Liver (tissue), 9 donors: ENCODE measurements around the gene VASN. TPM values are rescaled to one million over a fixed set of nuclear protein-coding genes. Genes with fewer than 3 reads are reported as not detected.

Source experiments
- DNase-seq: peaks from one replicate; pipeline ENCODE4 v3.0.0-alpha.2; 2017; ENCODE audit warnings: low spot score
- H3K27ac ChIP-seq, 2 donors: one replicate each; pipeline ENCODE4 v1.7.0; 2013; ENCODE audit warnings: inconsistent platforms in 2 of 2, low read length in 2 of 2, control low read depth in 1 of 2, low read depth in 1 of 2, mild to moderate bottlenecking in 1 of 2
- H3K27me3 ChIP-seq, 4 donors: one replicate each; pipeline versions ENCODE4 v1.6.1 to v1.7.0; 2013; ENCODE audit warnings: low read length in 3 of 4, inconsistent platforms in 1 of 4, mild to moderate bottlenecking in 1 of 4, moderate library complexity in 1 of 4; ENCODE audit not compliant: control insufficient read depth in 4 of 4, insufficient read depth in 4 of 4
- H3K36me3 ChIP-seq, 4 donors: one replicate each; pipeline versions ENCODE4 v1.6.1 to v1.7.0; 2013; ENCODE audit warnings: low read length in 3 of 4, mild to moderate bottlenecking in 3 of 4, low read depth in 1 of 4, moderate library complexity in 1 of 4; ENCODE audit not compliant: control insufficient read depth in 4 of 4, insufficient read depth in 3 of 4
- H3K4me1 ChIP-seq, 4 donors: one replicate each; pipeline versions ENCODE4 v1.6.1 to v1.7.0; 2013; ENCODE audit warnings: low read length in 3 of 4, mild to moderate bottlenecking in 3 of 4, moderate library complexity in 1 of 4; ENCODE audit not compliant: control insufficient read depth in 4 of 4, insufficient read depth in 4 of 4
- H3K4me3 ChIP-seq, 3 donors: one replicate each; pipeline versions ENCODE4 v1.6.1 to v1.7.0; 2013; ENCODE audit warnings: low read length in 3 of 3, control low read depth in 1 of 3, low read depth in 1 of 3, mild to moderate bottlenecking in 1 of 3
- H3K9ac ChIP-seq, 2 donors: one replicate each; pipeline ENCODE4 v1.7.0; 2013; ENCODE audit warnings: low read length in 2 of 2, mild to moderate bottlenecking in 2 of 2, moderate library complexity in 2 of 2, control low read depth in 1 of 2, low read depth in 1 of 2
- H3K9me3 ChIP-seq, 4 donors: one replicate each; pipeline versions ENCODE4 v1.6.1 to v1.7.0; 2013; ENCODE audit warnings: low read length in 3 of 4; ENCODE audit not compliant: control insufficient read depth in 4 of 4
- EGR1 ChIP-seq, 2 donors: IDR thresholded peaks; 2 replicates each; pipeline ENCODE4 v1.6.1; 2016 to 2018; ENCODE audit warnings: antibody characterized with exemption in 2 of 2, low read depth in 2 of 2
- FOXA1 ChIP-seq: IDR thresholded peaks from 2 replicates; pipeline ENCODE4 v1.6.1; 2016; ENCODE audit warnings: antibody characterized with exemption
- FOXA2 ChIP-seq: IDR thresholded peaks from 2 replicates; pipeline ENCODE4 v1.6.1; 2016; ENCODE audit warnings: antibody characterized with exemption
- GABPA ChIP-seq, 2 donors: IDR thresholded peaks in 1 of 2; conservative IDR thresholded peaks in 1 of 2; 2 replicates each; pipeline ENCODE4 v1.6.1; 2016; ENCODE audit warnings: antibody characterized with exemption in 2 of 2, mild to moderate bottlenecking in 1 of 2, moderate library complexity in 1 of 2
- HNF4A ChIP-seq, 2 donors: conservative IDR thresholded peaks; 2 replicates each; pipeline ENCODE4 v1.6.1; 2016; ENCODE audit warnings: antibody characterized with exemption in 2 of 2, mild to moderate bottlenecking in 2 of 2
- JUND ChIP-seq, 2 donors: IDR thresholded peaks; 2 replicates each; pipeline ENCODE4 v1.6.1; 2016; ENCODE audit warnings: antibody characterized with exemption in 2 of 2
- NR2F2 ChIP-seq: IDR thresholded peaks from 2 replicates; pipeline ENCODE4 v1.6.1; 2016; ENCODE audit warnings: antibody characterized with exemption
- RXRA ChIP-seq, 2 donors: IDR thresholded peaks; 2 replicates each; pipeline ENCODE4 v1.6.1; 2017 to 2018; ENCODE audit warnings: antibody characterized with exemption in 2 of 2, mild to moderate bottlenecking in 1 of 2
- SP1 ChIP-seq: IDR thresholded peaks from 2 replicates; pipeline ENCODE4 v1.6.1; 2018; ENCODE audit warnings: antibody characterized with exemption, mild to moderate bottlenecking
- TAF1 ChIP-seq: conservative IDR thresholded peaks from 2 replicates; pipeline ENCODE4 v1.6.1; 2016; ENCODE audit warnings: antibody characterized with exemption, mild to moderate bottlenecking
- YY1 ChIP-seq: IDR thresholded peaks from 2 replicates; pipeline ENCODE4 v1.6.1; 2016; ENCODE audit warnings: antibody characterized with exemption, mild to moderate bottlenecking
- WGBS: extraction: QIAGEN DNeasy Blood & Tissue Kit; methylation state at CpG from one replicate; pipeline ENCODE4 v1.1.7; 2013; 5-methylcytosine and 5-hydroxymethylcytosine counted together
- polyA plus RNA-seq, 2 donors: library from polyadenylated mRNA; stranded (reverse) in 1 of 2; unstranded in 1 of 2; fragments of 200-250 nt in 1 of 2; fragments of >200 nt in 1 of 2; fragmentation: Nextera tagmentation in 1 of 2; extraction: Ambion mirVana in 1 of 2; gene quantifications; one replicate each; pipeline versions ENCODE4 v1.2.1 to v1.2.3, GENCODE V29; 2013 to 2015
- total RNA-seq, 2 donors: library from RNA; depleted of rRNA; stranded (reverse); fragments of >200 nt; gene quantifications; one replicate each; pipeline ENCODE4 v1.2.3, GENCODE V29; 2014
- TF ChIP-seq, protein P1 (sequence below): fragments of 150-350 bp; IDR thresholded peaks from 2 replicates; pipeline ENCODE4 v1.5.1; 2017; ENCODE audit warnings: improper control_type of control experiment, low read depth, low read length; ENCODE audit not compliant: missing input control
- TF ChIP-seq, protein P2 (sequence below): IDR thresholded peaks from 2 replicates; pipeline ENCODE4 v1.6.1; 2016; ENCODE audit warnings: antibody characterized with exemption
- TF ChIP-seq, protein P3 (sequence below): IDR thresholded peaks from 2 replicates; pipeline ENCODE4 v1.6.1; 2016; ENCODE audit warnings: antibody characterized with exemption
- TF ChIP-seq, protein P4 (sequence below): IDR thresholded peaks from 2 replicates; pipeline ENCODE4 v1.6.1; 2016; ENCODE audit warnings: antibody characterized with exemption
- TF ChIP-seq, protein P5 (sequence below): IDR thresholded peaks from 2 replicates; pipeline ENCODE4 v1.6.1; 2016; ENCODE audit warnings: antibody characterized with exemption, mild to moderate bottlenecking
- donor health status: healthy.
- donor health status: healthy.
- donor health status: healthy.
- donor health status: healthy.
- donor health status: healthy.

VASN gene
- total and polyA plus RNA-seq, 4 donors, result 6.2 to 26.9 (median 21.2) TPM

DNA sequence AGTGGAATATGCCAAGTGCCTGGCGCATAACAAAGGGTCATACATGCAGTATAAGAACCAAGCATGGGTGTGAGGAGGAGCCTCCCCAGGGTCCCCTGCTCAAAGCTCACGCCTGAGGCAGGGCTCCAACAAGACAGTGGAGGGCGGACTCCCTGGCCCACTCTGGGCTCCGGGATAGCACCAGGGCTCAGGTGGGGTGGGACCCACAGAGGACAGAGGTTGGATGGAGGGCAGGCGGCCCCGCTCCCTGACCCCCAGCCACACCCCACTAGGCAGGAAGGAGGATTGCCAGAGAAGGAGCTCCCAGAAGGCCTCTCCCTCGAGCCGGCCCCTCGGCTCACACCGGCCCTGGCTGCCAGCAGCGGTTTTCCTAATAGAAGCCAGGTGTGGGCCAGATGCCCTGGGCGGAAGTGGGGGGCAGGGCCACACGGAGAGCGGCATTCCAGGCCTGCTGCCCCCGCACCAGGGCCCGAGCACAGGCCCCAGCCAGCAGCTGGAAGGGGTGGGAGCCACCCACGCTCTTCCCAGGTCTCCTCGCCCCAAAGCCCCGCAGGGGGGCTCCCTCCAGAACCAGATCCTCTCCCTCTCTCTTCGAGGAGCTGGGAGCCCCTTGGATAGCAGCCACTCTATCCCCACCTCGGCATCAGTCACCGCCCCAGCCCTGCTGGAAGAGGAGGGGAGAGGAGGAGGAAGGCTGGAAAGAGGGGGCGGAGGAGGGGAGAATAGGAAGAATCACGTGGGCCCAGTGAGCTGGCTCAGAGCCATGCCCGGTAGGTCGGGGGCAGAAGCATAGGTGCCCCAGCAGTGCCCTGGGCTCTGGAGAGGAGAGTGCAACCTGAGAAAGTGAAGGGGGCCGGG is 21.0 kb downstream of the VASN start:
- Histone ChIP-seq H3K27ac (no peak overlapping the region), H3K9me3 (no peaks in the 10 kb centered on the region), H3K4me3 (no peak overlapping the region), H3K4me1 (peaks cover 0 to 11% (median 0%) of the 10 kb centered on the region in 4 donors), H3K27me3 (no peaks in the 10 kb centered on the region), H3K36me3 (peaks cover 0 to 8% (median 2%) of the 10 kb centered on the region in 4 donors), H3K9ac (no peak overlapping the region)
- DNase-seq, result no peak
- TF ChIP-seq, protein P1, sequence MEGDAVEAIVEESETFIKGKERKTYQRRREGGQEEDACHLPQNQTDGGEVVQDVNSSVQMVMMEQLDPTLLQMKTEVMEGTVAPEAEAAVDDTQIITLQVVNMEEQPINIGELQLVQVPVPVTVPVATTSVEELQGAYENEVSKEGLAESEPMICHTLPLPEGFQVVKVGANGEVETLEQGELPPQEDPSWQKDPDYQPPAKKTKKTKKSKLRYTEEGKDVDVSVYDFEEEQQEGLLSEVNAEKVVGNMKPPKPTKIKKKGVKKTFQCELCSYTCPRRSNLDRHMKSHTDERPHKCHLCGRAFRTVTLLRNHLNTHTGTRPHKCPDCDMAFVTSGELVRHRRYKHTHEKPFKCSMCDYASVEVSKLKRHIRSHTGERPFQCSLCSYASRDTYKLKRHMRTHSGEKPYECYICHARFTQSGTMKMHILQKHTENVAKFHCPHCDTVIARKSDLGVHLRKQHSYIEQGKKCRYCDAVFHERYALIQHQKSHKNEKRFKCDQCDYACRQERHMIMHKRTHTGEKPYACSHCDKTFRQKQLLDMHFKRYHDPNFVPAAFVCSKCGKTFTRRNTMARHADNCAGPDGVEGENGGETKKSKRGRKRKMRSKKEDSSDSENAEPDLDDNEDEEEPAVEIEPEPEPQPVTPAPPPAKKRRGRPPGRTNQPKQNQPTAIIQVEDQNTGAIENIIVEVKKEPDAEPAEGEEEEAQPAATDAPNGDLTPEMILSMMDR, result no peak
- TF ChIP-seq NR2F2, result no peak
- TF ChIP-seq EGR1 (IDR thresholded peaks at IDR 0.05; ENCODE audit: low read depth in 2 of 2), result no peak
- TF ChIP-seq, protein P2, sequence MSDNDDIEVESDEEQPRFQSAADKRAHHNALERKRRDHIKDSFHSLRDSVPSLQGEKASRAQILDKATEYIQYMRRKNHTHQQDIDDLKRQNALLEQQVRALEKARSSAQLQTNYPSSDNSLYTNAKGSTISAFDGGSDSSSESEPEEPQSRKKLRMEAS, result no peak
- TF ChIP-seq TAF1, result no peak
- TF ChIP-seq, protein P3, sequence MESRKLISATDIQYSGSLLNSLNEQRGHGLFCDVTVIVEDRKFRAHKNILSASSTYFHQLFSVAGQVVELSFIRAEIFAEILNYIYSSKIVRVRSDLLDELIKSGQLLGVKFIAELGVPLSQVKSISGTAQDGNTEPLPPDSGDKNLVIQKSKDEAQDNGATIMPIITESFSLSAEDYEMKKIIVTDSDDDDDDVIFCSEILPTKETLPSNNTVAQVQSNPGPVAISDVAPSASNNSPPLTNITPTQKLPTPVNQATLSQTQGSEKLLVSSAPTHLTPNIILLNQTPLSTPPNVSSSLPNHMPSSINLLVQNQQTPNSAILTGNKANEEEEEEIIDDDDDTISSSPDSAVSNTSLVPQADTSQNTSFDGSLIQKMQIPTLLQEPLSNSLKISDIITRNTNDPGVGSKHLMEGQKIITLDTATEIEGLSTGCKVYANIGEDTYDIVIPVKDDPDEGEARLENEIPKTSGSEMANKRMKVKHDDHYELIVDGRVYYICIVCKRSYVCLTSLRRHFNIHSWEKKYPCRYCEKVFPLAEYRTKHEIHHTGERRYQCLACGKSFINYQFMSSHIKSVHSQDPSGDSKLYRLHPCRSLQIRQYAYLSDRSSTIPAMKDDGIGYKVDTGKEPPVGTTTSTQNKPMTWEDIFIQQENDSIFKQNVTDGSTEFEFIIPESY, result no peak
- TF ChIP-seq SP1, result no peak
- TF ChIP-seq FOXA2, result no peak
- no peak for TF ChIP-seq FOXA1
- TF ChIP-seq, protein P4, sequence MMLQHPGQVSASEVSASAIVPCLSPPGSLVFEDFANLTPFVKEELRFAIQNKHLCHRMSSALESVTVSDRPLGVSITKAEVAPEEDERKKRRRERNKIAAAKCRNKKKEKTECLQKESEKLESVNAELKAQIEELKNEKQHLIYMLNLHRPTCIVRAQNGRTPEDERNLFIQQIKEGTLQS, result no peak
- no peak for TF ChIP-seq HNF4A (conservative IDR thresholded peaks at IDR 0.05)
- no peak for TF ChIP-seq YY1
- TF ChIP-seq GABPA (IDR thresholded peaks at IDR 0.05 in 1 of 2, conservative IDR thresholded peaks at IDR 0.05 in 1 of 2), result no peak
- WGBS, result 80% methylated on average over 27 of the region's 27 CpGs

DNA sequence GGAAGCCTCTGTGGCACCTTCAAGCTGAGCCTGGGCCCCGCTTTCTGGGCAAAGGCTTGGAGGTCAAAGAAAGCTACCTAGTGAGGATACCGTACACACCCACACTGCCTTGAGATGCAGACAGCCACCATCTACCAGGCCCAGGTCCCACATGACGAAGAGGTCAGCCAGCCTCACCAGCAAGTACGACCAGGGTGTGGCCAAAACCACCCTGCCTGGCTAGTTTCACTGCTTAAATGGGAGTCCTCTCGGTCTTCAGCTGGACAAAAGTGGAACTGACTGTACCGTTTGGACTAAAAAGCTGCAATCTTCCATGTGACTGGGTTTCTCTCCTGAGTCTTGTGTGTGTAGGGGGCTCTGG is 21.6 kb downstream of the VASN start:
- H3K9me3 ChIP-seq, result no peaks in the 10 kb centered on the region
- no peak overlapping the region for H3K9ac ChIP-seq
- no peak overlapping the region for H3K27ac ChIP-seq
- WGBS, result 91% methylated on average over 6 of the region's 6 CpGs
- peaks cover 0 to 8% (median 2%) of the 10 kb centered on the region in 4 donors for H3K36me3 ChIP-seq
- TF ChIP-seq, protein P4, result no peak
- TF ChIP-seq, protein P1, result no peak
- TF ChIP-seq JUND (IDR thresholded peaks at IDR 0.05) (no peak), GABPA (IDR thresholded peaks at IDR 0.05 in 1 of 2, conservative IDR thresholded peaks at IDR 0.05 in 1 of 2) (no peak), EGR1 (IDR thresholded peaks at IDR 0.05; ENCODE audit: low read depth in 2 of 2) (no peak), NR2F2 (no peak), HNF4A (conservative IDR thresholded peaks at IDR 0.05) (no peak), FOXA2 (no peak), RXRA (IDR thresholded peaks at IDR 0.05) (no peak), SP1 (no peak)
- TF ChIP-seq, protein P5, sequence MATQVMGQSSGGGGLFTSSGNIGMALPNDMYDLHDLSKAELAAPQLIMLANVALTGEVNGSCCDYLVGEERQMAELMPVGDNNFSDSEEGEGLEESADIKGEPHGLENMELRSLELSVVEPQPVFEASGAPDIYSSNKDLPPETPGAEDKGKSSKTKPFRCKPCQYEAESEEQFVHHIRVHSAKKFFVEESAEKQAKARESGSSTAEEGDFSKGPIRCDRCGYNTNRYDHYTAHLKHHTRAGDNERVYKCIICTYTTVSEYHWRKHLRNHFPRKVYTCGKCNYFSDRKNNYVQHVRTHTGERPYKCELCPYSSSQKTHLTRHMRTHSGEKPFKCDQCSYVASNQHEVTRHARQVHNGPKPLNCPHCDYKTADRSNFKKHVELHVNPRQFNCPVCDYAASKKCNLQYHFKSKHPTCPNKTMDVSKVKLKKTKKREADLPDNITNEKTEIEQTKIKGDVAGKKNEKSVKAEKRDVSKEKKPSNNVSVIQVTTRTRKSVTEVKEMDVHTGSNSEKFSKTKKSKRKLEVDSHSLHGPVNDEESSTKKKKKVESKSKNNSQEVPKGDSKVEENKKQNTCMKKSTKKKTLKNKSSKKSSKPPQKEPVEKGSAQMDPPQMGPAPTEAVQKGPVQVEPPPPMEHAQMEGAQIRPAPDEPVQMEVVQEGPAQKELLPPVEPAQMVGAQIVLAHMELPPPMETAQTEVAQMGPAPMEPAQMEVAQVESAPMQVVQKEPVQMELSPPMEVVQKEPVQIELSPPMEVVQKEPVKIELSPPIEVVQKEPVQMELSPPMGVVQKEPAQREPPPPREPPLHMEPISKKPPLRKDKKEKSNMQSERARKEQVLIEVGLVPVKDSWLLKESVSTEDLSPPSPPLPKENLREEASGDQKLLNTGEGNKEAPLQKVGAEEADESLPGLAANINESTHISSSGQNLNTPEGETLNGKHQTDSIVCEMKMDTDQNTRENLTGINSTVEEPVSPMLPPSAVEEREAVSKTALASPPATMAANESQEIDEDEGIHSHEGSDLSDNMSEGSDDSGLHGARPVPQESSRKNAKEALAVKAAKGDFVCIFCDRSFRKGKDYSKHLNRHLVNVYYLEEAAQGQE, result no peak
- TF ChIP-seq, protein P2, result no peak
- H3K27me3 ChIP-seq, result no peaks in the 10 kb centered on the region
- DNase-seq, result no peak
- H3K4me3 ChIP-seq, result no peak overlapping the region
- peaks cover 0 to 11% (median 0%) of the 10 kb centered on the region in 4 donors for H3K4me1 ChIP-seq
